HepG2 (cell line): ENCODE data around the gene NSMCE1. TPM values are rescaled to one million over a fixed set of nuclear protein-coding genes. Genes with fewer than 3 reads are reported as not detected.
A peak's percentile ranks its signal among the peaks of the same experiment; 100 is the strongest.

Source experiments
- ARNTL ChIP-seq: sonication (generic); formaldehyde crosslinking; IDR thresholded peaks from 2 replicates; pipeline ENCODE4 v1.4.0; 2020; ENCODE audit warnings: mild to moderate bottlenecking, missing genetic modification reagents
- ATM ChIP-seq: fragments of 450-650 bp; IDR thresholded peaks from 2 replicates; pipeline ENCODE4 v1.7.1; 2017; ENCODE audit warnings: mild to moderate bottlenecking, borderline replicate concordance
- ELF1 ChIP-seq: sonication (generic); formaldehyde crosslinking; IDR thresholded peaks from 2 replicates; pipeline ENCODE4 v1.4.0; 2020; ENCODE audit warnings: missing genetic modification reagents
- ELF3 ChIP-seq: IDR thresholded peaks from 2 replicates; pipeline ENCODE4 v1.6.1; 2016; ENCODE audit warnings: missing genetic modification reagents, missing compliant biosample characterization
- ETV6 ChIP-seq: sonication (generic); formaldehyde crosslinking; conservative IDR thresholded peaks from 2 replicates; pipeline ENCODE4 v1.4.0; 2020; ENCODE audit warnings: missing genetic modification reagents
- JARID2 ChIP-seq: sonication (generic); formaldehyde crosslinking; IDR thresholded peaks from 2 replicates; pipeline ENCODE4 v1.8.1; 2023; ENCODE audit warnings: missing genetic modification reagents, inconsistent platforms; ENCODE audit not compliant: insufficient replicate concordance
- MBD4 ChIP-seq: IDR thresholded peaks from 2 replicates; pipeline ENCODE4 v1.6.1; 2012; ENCODE audit warnings: low read length, inconsistent platforms, borderline replicate concordance
- MEIS1 ChIP-seq: sonication (generic); formaldehyde crosslinking; IDR thresholded peaks from 2 replicates; pipeline ENCODE4 v1.9.0; 2021; ENCODE audit warnings: mild to moderate bottlenecking, missing genetic modification reagents, moderate library complexity, borderline replicate concordance
- MEIS2 ChIP-seq: sonication (generic); formaldehyde crosslinking; IDR thresholded peaks from 2 replicates; pipeline ENCODE4 v1.9.0; 2021; ENCODE audit warnings: mild to moderate bottlenecking, missing genetic modification reagents
- RAD21 ChIP-seq: fragments of 450-650 bp; formaldehyde crosslinking; IDR thresholded peaks from 2 replicates; pipeline ENCODE4 v1.5.0; 2020; ENCODE audit warnings: mild to moderate bottlenecking
- RFXAP ChIP-seq: sonication (generic); formaldehyde crosslinking; IDR thresholded peaks from 2 replicates; pipeline ENCODE4 v1.4.0; 2020; ENCODE audit warnings: missing genetic modification reagents, borderline replicate concordance
- RNF219 ChIP-seq: sonication (generic); formaldehyde crosslinking; IDR thresholded peaks from 2 replicates; pipeline ENCODE4 v1.5.0; 2020; ENCODE audit warnings: mild to moderate bottlenecking, missing genetic modification reagents
- SIX4 ChIP-seq: sonication (generic); formaldehyde crosslinking; IDR thresholded peaks from 2 replicates; pipeline ENCODE4 v1.4.0; 2020; ENCODE audit warnings: missing genetic modification reagents
- SNAI1 ChIP-seq: sonication (generic); formaldehyde crosslinking; IDR thresholded peaks from 2 replicates; pipeline ENCODE4 v1.5.0; 2020; ENCODE audit warnings: mild to moderate bottlenecking, missing genetic modification reagents, borderline replicate concordance
- SRF ChIP-seq: IDR thresholded peaks from 2 replicates; pipeline ENCODE4 v1.6.1; 2011; ENCODE audit warnings: mild to moderate bottlenecking, low read depth, low read length, moderate library complexity
- TFAP4 ChIP-seq: sonication (generic); IDR thresholded peaks from 2 replicates; pipeline ENCODE4 v1.6.1; 2016; ENCODE audit warnings: low read depth, borderline replicate concordance
- U2AF2 ChIP-seq: fragments of 200-400 bp; formaldehyde crosslinking; IDR thresholded peaks from 2 replicates; pipeline ENCODE4 v1.6.1; 2017; ENCODE audit warnings: low read depth, mild to moderate bottlenecking, low read length
- ZNF124 ChIP-seq: sonication (generic); formaldehyde crosslinking; IDR thresholded peaks from 2 replicates; pipeline ENCODE4 v1.4.0; 2020; ENCODE audit warnings: missing genetic modification reagents
- ZNF256 ChIP-seq: sonication (generic); formaldehyde crosslinking; conservative IDR thresholded peaks from 2 replicates; pipeline ENCODE4 v1.4.0; 2020; ENCODE audit warnings: missing genetic modification reagents
- ZNF547 ChIP-seq: sonication (generic); formaldehyde crosslinking; IDR thresholded peaks from 2 replicates; pipeline ENCODE4 v1.5.1; 2020; ENCODE audit warnings: mild to moderate bottlenecking, missing genetic modification reagents
- ZNF605 ChIP-seq: sonication (generic); formaldehyde crosslinking; IDR thresholded peaks from 2 replicates; pipeline ENCODE4 v1.8.0; 2022; ENCODE audit warnings: mild to moderate bottlenecking, missing genetic modification reagents
- ZNF777 ChIP-seq: sonication (generic); formaldehyde crosslinking; IDR thresholded peaks from 2 replicates; pipeline ENCODE4 v1.4.0; 2020; ENCODE audit warnings: missing genetic modification reagents
- polyA plus RNA-seq, 8 experiments: library from polyadenylated mRNA; depleted of rRNA in 3 of 8; stranded (reverse) in 7 of 8; unstranded in 1 of 8; fragments of >200 nt; fragmentation: Illumina TruSeq in 4 of 8; extraction: Trizol in 4 of 8; gene quantifications; 2 replicates each; pipeline versions ENCODE4 v1.2.1 to v1.2.3, GENCODE V29; 2011 to 2016; ENCODE audit warnings: low read depth in 4 of 8, missing spikeins in 1 of 8, mixed read lengths in 1 of 8; ENCODE audit not compliant: insufficient read depth in 1 of 8
- total RNA-seq, 5 experiments: library from RNA; depleted of rRNA; stranded (reverse); fragments of >200 nt; fragmentation: Illumina TruSeq; extraction: Trizol; gene quantifications; 2 replicates each; pipeline ENCODE4 v1.2.3, GENCODE V29; 2016; ENCODE audit warnings: low read depth in 1 of 5
- TF ChIP-seq, protein P1 (sequence below): sonication (generic); formaldehyde crosslinking; IDR thresholded peaks from 2 replicates; pipeline ENCODE4 v1.9.0; 2021; ENCODE audit warnings: missing genetic modification reagents, borderline replicate concordance
- TF ChIP-seq, protein P2 (sequence below): sonication (generic); formaldehyde crosslinking; IDR thresholded peaks from 2 replicates; pipeline ENCODE4 v1.4.0; 2020; ENCODE audit warnings: missing genetic modification reagents, low read depth, mild to moderate bottlenecking, borderline replicate concordance

NSMCE1 gene
- total and polyA plus RNA-seq, 2 of the 13 experiments (the other 11 are each of a cell fraction or from before 2014, with no cell fraction given) = 42.7 to 52.9 TPM

DNA sequence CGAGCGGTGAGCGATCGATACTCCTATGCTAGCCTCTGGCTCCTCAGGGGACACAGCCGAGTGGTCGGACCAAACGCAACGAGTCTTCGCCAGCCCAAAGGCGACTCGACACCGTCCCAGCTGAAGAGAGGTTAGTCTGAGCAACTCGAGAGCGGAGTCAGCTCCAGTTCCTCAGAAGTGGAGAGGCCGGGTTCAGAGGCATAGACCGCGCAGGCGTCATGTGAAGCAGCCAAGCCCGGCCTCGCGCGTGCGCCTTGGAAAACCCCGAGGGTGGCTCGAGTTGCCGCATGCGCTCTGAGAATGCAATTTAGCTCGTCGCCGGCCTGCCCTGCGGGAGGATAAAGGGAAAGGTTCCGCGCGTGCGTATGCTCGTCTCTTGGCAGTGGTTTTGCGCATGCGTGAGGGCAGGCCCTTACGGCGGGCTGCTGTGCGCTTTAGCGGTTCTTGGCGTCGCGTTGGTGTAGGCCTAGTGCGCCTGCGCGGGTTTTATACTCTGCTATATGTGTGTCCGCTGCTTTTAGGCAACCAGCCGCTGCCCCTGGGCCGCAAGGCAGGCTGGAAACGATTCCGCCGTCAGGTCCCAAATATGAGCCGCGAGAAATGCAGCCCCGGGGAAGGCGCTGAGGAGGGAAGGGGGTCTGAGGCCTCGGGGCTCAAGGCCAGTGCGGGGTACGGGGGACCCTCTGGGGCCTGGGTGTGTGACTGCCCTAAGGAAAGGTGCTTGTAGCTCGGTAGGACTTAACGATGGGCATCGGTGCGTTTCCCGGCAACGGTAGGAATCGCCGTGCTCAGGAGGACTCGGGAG lies 64.9 kb downstream of the NSMCE1 start, which contains the start of gene KDM8 (continued):
- peak; percentile 21; the same call in 1 of the 2 replicates for TF ChIP-seq ZNF777 (CRISPR knock-in tag)
- peak; percentile 52 for TF ChIP-seq MEIS2
- TF ChIP-seq ELF3 = no peak; the same call in 1 of the 2 replicates
- TF ChIP-seq ZNF256 = 0 out of 2 replicates have a peak, but pooled peaks have one; percentile 26
- TF ChIP-seq, protein P1, sequence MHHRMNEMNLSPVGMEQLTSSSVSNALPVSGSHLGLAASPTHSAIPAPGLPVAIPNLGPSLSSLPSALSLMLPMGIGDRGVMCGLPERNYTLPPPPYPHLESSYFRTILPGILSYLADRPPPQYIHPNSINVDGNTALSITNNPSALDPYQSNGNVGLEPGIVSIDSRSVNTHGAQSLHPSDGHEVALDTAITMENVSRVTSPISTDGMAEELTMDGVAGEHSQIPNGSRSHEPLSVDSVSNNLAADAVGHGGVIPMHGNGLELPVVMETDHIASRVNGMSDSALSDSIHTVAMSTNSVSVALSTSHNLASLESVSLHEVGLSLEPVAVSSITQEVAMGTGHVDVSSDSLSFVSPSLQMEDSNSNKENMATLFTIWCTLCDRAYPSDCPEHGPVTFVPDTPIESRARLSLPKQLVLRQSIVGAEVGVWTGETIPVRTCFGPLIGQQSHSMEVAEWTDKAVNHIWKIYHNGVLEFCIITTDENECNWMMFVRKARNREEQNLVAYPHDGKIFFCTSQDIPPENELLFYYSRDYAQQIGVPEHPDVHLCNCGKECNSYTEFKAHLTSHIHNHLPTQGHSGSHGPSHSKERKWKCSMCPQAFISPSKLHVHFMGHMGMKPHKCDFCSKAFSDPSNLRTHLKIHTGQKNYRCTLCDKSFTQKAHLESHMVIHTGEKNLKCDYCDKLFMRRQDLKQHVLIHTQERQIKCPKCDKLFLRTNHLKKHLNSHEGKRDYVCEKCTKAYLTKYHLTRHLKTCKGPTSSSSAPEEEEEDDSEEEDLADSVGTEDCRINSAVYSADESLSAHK (CRISPR knock-in tag) = 0 out of 2 replicates have a peak, but pooled peaks have one; percentile 39
- no peak for TF ChIP-seq ATM
- no peak for TF ChIP-seq SRF
- peak; percentile 50 for TF ChIP-seq JARID2
- no peak for TF ChIP-seq ARNTL (CRISPR knock-in tag)
- TF ChIP-seq ZNF124 (CRISPR knock-in tag) = peak; percentile 95
- TF ChIP-seq, protein P2, sequence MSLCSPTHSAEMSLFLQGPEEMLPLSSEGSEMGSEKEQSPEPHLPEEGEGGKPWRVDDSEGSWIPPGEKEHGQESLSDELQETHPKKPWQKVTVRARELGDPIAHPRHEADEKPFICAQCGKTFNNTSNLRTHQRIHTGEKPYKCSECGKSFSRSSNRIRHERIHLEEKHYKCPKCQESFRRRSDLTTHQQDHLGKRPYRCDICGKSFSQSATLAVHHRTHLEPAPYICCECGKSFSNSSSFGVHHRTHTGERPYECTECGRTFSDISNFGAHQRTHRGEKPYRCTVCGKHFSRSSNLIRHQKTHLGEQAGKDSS (CRISPR knock-in tag) = peak; percentile 81
- no peak for TF ChIP-seq U2AF2
- peak; percentile 79 for TF ChIP-seq SIX4 (CRISPR knock-in tag)
- TF ChIP-seq ELF1 (CRISPR knock-in tag) = peak; percentile 75
- no peak for TF ChIP-seq TFAP4
- 0 out of 2 replicates have a peak, but pooled peaks have one; percentile 94 for TF ChIP-seq SNAI1 (CRISPR knock-in tag)
- TF ChIP-seq ZNF547 (CRISPR knock-in tag) = peak; percentile 93
- TF ChIP-seq MEIS1 (CRISPR knock-in tag) = peak; percentile 70; the same call in 1 of the 2 replicates
- peak; percentile 76 for TF ChIP-seq RAD21 (CRISPR knock-in tag)
- no peak for TF ChIP-seq MBD4
- TF ChIP-seq RNF219 (CRISPR knock-in tag) = no peak
- TF ChIP-seq ETV6 (CRISPR knock-in tag) = peak; percentile 76; the same call in 1 of the 2 replicates
- peak; percentile 81 for TF ChIP-seq ZNF605 (CRISPR knock-in tag)
- no peak for TF ChIP-seq RFXAP
